Measurements from ENCODE around the gene LASP1. TPM values are rescaled to one million over a fixed set of nuclear protein-coding genes. Genes with fewer than 3 reads are reported as not detected.

Gene LASP1
- total RNA-seq, 4 donors from 2014 or later = 110 to 165 (median 137) TPM

- no peaks in the 10 kb centered on the region for H3K27me3 ChIP-seq
- DNase-seq (ENCODE audit: low spot score in 2 of 2) = peak; percentile 62 to 77
- H3K27ac ChIP-seq = peak overlapping the region; percentile 28 to 94 (median 83)
- peaks cover 0 to 21% (median 0%) of the 10 kb centered on the region in 3 donors for H3K36me3 ChIP-seq
- WGBS, 2 donors = 4 to 15% methylated on average over 8 of the region's 8 CpGs
- TF ChIP-seq EP300 (IDR thresholded peaks at IDR 0.05) = peak; percentile 19 to 85
- no peak for TF ChIP-seq CTCF (IDR thresholded peaks at IDR 0.05)
- no peaks in the 10 kb centered on the region for H3K9me3 ChIP-seq
- H3K4me1 ChIP-seq = peaks cover 3 to 100% (median 95%) of the 10 kb centered on the region in 4 donors
- H3K4me3 ChIP-seq = peak overlapping the region in 1 of 4 donors; percentile 22
Measured at GRCh38 chr17:38881600-38882191, 11.8 kb downstream of the LASP1 start.

- Histone ChIP-seq H3K4me1 (peaks cover 3 to 100% (median 92%) of the 10 kb centered on the region in 4 donors), H3K36me3 (peaks cover 0 to 23% (median 0%) of the 10 kb centered on the region in 3 donors), H3K4me3 (no peak overlapping the region), H3K27ac (peak overlapping the region; percentile 28 to 94 (median 83)), H3K9me3 (no peaks in the 10 kb centered on the region), H3K27me3 (no peaks in the 10 kb centered on the region)
- 66 to 73% methylated on average over 2 of the region's 2 CpGs for WGBS, 2 donors
- DNase-seq (ENCODE audit: low spot score in 2 of 2) = no peak
- no peak for TF ChIP-seq EP300 (IDR thresholded peaks at IDR 0.05)
- TF ChIP-seq POLR2A (IDR thresholded peaks at IDR 0.05) = no peak
- TF ChIP-seq CTCF (IDR thresholded peaks at IDR 0.05) = no peak
Measured at GRCh38 chr17:38882870-38883269, 13.0 kb downstream of the LASP1 start.

GRCh38 chr17:38883592-38884526 is 14.0 kb downstream of the LASP1 start:
- DNase-seq (ENCODE audit: low spot score in 2 of 2) = no peak
- TF ChIP-seq POLR2A (IDR thresholded peaks at IDR 0.05) = no peak
- TF ChIP-seq CTCF (IDR thresholded peaks at IDR 0.05) = peak in 2 of 5 experiments; percentile 15 to 16
- peak in 1 of 2 donors; percentile 33 for TF ChIP-seq EP300 (IDR thresholded peaks at IDR 0.05)
- Histone ChIP-seq H3K27ac (peak overlapping the region; percentile 28 to 94 (median 83)), H3K9me3 (no peaks in the 10 kb centered on the region), H3K4me1 (peaks cover 3 to 100% (median 90%) of the 10 kb centered on the region in 4 donors), H3K27me3 (no peaks in the 10 kb centered on the region), H3K4me3 (peak overlapping the region in 2 of 4 donors; percentile 4 to 13), H3K36me3 (peaks cover 0 to 18% (median 0%) of the 10 kb centered on the region in 3 donors)
- WGBS, 2 donors = 15 to 21% methylated on average over 19 of the region's 19 CpGs

- TF ChIP-seq CTCF (IDR thresholded peaks at IDR 0.05) (no peak), POLR2A (IDR thresholded peaks at IDR 0.05) (no peak), EP300 (IDR thresholded peaks at IDR 0.05) (no peak)
- Histone ChIP-seq H3K27ac (peak overlapping the region in 3 of 4 donors; percentile 76 to 94 (median 90)), H3K36me3 (peaks cover 0 to 26% (median 0%) of the 10 kb centered on the region in 3 donors), H3K27me3 (no peaks in the 10 kb centered on the region), H3K4me3 (no peak overlapping the region), H3K4me1 (peaks cover 0 to 100% (median 78%) of the 10 kb centered on the region in 4 donors), H3K9me3 (no peaks in the 10 kb centered on the region)
- WGBS, 2 donors = 47 to 53% methylated on average over 9 of the region's 9 CpGs
- no peak for DNase-seq (ENCODE audit: low spot score in 2 of 2)
Measured at GRCh38 chr17:38885044-38885727, 15.3 kb downstream of the LASP1 start.

All from tibial nerve (tissue), 4 donors.